Measurements from ENCODE around the gene SLC38A3. TPM values are rescaled to one million over a fixed set of nuclear protein-coding genes. Genes with fewer than 3 reads are reported as not detected.

SLC38A3 gene
- total and polyA plus RNA-seq, 2 donors (not counting 3 experiments of a cell fraction or from before 2014, with no cell fraction given): 0.60 to 1.1 TPM

DNA sequence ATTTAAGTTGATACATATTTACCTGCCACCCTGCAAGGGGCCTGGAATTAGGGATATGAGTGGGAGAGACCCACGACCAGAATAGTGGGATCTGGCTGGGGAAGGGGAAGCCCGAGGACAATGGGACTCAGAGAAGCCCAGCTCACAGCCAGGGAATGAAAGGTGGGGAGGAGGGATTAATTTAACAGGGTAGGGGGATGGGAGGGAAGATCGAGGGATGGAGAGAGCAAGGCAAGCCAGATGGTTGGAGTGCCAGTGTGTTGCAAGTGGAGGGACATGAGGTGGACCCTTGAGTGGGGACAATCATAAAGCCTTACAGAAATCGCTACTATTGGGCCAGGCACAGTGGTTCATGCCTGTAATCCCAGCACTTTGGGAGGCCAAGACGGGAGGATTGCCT, 26.5 kb downstream of the SLC38A3 start:
- Histone ChIP-seq H2AFZ (ENCODE audit: low read depth, low read length) (no peak overlapping the region), H3K4me1 (ENCODE audit: control insufficient read depth, extremely low read depth, insufficient read depth, low read length) (peaks cover 11% of the 10 kb centered on the region), H3K9me3 (replicated peaks; ENCODE audit: control insufficient read depth, insufficient read depth, low read length) (no peaks in the 10 kb centered on the region), H3K79me2 (ENCODE audit: control insufficient read depth, insufficient read depth, low read length) (peaks cover 7% of the 10 kb centered on the region), H3K27ac (ENCODE audit: insufficient read depth, low read depth, low read length) (no peak overlapping the region), H3K9ac (replicated peaks; ENCODE audit: extremely low read depth, insufficient read depth, low read length) (no peak overlapping the region), H3K36me3 (ENCODE audit: control insufficient read depth in 2 of 2, extremely low read depth in 1 of 2, insufficient read depth in 2 of 2, low read length in 2 of 2) (no peaks in the 10 kb centered on the region), H3K4me2 (ENCODE audit: insufficient read depth, low read length) (no peak overlapping the region), H3K9me1 (replicated peaks; ENCODE audit: control insufficient read depth, extremely low read depth, insufficient read depth, low read length) (no peaks in the 10 kb centered on the region), H3K4me3 (replicated peaks in 1 of 3; ENCODE audit: insufficient read depth in 1 of 3, low read depth in 1 of 3, low read length in 3 of 3) (no peak overlapping the region), H4K20me1 (replicated peaks; ENCODE audit: control insufficient read depth, extremely low read depth, insufficient read depth, low read length) (no peaks in the 10 kb centered on the region), H3K27me3 (ENCODE audit: control insufficient read depth in 2 of 2, insufficient read depth in 2 of 2, low read length in 2 of 2) (no peaks in the 10 kb centered on the region)
- FAIRE-seq (no peak), DNase-seq (ENCODE audit: low read depth, low spot score) (no peak)
- BruUV-seq (replicated peaks): no TSS peak
- no peak for TF ChIP-seq GATA2 (IDR thresholded peaks at IDR 0.05; ENCODE audit: insufficient read depth, insufficient read length, low read depth, low read length)
- TF ChIP-seq MYC (IDR thresholded peaks at IDR 0.05; ENCODE audit: low read depth, low read length): no peak
- no peak for TF ChIP-seq FOS (IDR thresholded peaks at IDR 0.05; ENCODE audit: borderline replicate concordance, insufficient read depth, low read length)
- no peak for TF ChIP-seq JUN (IDR thresholded peaks at IDR 0.05; ENCODE audit: borderline replicate concordance, insufficient read depth, insufficient read length, low read depth)
- TF ChIP-seq, protein P1, sequence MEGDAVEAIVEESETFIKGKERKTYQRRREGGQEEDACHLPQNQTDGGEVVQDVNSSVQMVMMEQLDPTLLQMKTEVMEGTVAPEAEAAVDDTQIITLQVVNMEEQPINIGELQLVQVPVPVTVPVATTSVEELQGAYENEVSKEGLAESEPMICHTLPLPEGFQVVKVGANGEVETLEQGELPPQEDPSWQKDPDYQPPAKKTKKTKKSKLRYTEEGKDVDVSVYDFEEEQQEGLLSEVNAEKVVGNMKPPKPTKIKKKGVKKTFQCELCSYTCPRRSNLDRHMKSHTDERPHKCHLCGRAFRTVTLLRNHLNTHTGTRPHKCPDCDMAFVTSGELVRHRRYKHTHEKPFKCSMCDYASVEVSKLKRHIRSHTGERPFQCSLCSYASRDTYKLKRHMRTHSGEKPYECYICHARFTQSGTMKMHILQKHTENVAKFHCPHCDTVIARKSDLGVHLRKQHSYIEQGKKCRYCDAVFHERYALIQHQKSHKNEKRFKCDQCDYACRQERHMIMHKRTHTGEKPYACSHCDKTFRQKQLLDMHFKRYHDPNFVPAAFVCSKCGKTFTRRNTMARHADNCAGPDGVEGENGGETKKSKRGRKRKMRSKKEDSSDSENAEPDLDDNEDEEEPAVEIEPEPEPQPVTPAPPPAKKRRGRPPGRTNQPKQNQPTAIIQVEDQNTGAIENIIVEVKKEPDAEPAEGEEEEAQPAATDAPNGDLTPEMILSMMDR (IDR thresholded peaks at IDR 0.05; ENCODE audit: extremely low read depth in 1 of 2, insufficient read depth in 1 of 2, low read depth in 1 of 2, low read length in 2 of 2): no peak
- no peak for TF ChIP-seq EZH2 (IDR thresholded peaks at IDR 0.05; ENCODE audit: borderline replicate concordance, low read depth, low read length, severe bottlenecking)
- TF ChIP-seq, protein P2, sequence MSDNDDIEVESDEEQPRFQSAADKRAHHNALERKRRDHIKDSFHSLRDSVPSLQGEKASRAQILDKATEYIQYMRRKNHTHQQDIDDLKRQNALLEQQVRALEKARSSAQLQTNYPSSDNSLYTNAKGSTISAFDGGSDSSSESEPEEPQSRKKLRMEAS (IDR thresholded peaks at IDR 0.05; ENCODE audit: insufficient read depth, insufficient read length): no peak
- no peak for TF ChIP-seq POLR2A (IDR thresholded peaks at IDR 0.05; ENCODE audit: low read depth, low read length)
- TF ChIP-seq POLR2AphosphoS5 (IDR thresholded peaks at IDR 0.05; ENCODE audit: insufficient read depth, low read depth, low read length): no peak
- dilution Hi-C loops (cut with MboI; ENCODE audit: extremely low pct_ligation_motif_present, low sequenced_read_pairs) (no loop called here), intact Hi-C loops (cut with micrococcal nuclease) (no loop called here)
- CTCF ChIA-PET: interaction anchor here (1.2 to 10.5 kb wide), 4 partner anchors 16 to 43 kb away, joined by 4 to 314 read pairs (median 116); partner anchors contain the start of gene GNAT1
- POLR2A ChIA-PET: interaction anchor here (0.6 to 0.7 kb wide), 2 partner anchors 11 to 23 kb away, joined by 4 to 6 read pairs; no protein-coding TSS in a partner anchor
